Right lobe of liver (tissue), 6 donors: ENCODE measurements around the gene CDH15. TPM values are rescaled to one million over a fixed set of nuclear protein-coding genes. Genes with fewer than 3 reads are reported as not detected.

ENCODE experiments used
- ATAC-seq, 4 donors: fragments of 200-7000 bp; cut with Tn5 transposase; one replicate each; pipeline ENCODE4 v1.9.1; 2020; ENCODE audit warnings: mild to moderate bottlenecking in 4 of 4, moderate library complexity in 4 of 4
- DNase-seq, 3 donors: peaks; one replicate each; pipeline ENCODE4 v3.0.0-alpha.2; 2020
- H3K27ac ChIP-seq, 3 donors: fragments of 200-600 bp; one replicate each; pipeline ENCODE4 v1.8.0; 2022
- H3K27me3 ChIP-seq, 2 donors: fragments of 200-600 bp; one replicate each; pipeline ENCODE4 v1.8.0; 2022
- H3K36me3 ChIP-seq, 4 donors: fragments of 200-600 bp; sonication (generic) in 1 of 4; one replicate each; pipeline versions ENCODE4 v1.5.1 to v1.8.0; 2017 to 2022; ENCODE audit warnings: control low read depth in 1 of 4
- H3K4me1 ChIP-seq, 4 donors: fragments of 200-600 bp; sonication (generic) in 1 of 4; one replicate each; pipeline versions ENCODE4 v1.5.1 to v1.8.0; 2017 to 2022; ENCODE audit warnings: control low read depth in 1 of 4
- H3K4me3 ChIP-seq, 3 donors: fragments of 200-600 bp; one replicate each; pipeline ENCODE4 v1.8.0; 2022
- H3K9me3 ChIP-seq, 4 donors: fragments of 200-600 bp; sonication (generic) in 1 of 4; one replicate each; pipeline versions ENCODE4 v1.5.1 to v1.8.0; 2017 to 2022; ENCODE audit warnings: control low read depth in 1 of 4
- CTCF ChIP-seq, 4 donors: fragments of 200-600 bp in 3 of 4; fragments of 450-650 bp in 1 of 4; IDR thresholded peaks; one replicate each; pipeline versions ENCODE4 v1.5.1 to v1.8.0; 2016 to 2022; ENCODE audit warnings: antibody characterized with exemption in 4 of 4, mild to moderate bottlenecking in 2 of 4
- POLR2A ChIP-seq: fragments of 450-650 bp; IDR thresholded peaks from one replicate; pipeline ENCODE4 v1.6.1; 2017; ENCODE audit warnings: antibody characterized with exemption, mild to moderate bottlenecking
- WGBS: methylation state at CpG from one replicate; pipeline ENCODE4 v1.1.6; 2018; ENCODE audit warnings: low coverage, low lambda C conversion rate; ENCODE audit not compliant: insufficient coverage; ENCODE audit errors: missing lambda C conversion rate; 5-methylcytosine and 5-hydroxymethylcytosine counted together
- intact Hi-C, 2 donors: fragments of 100-400 bp; cut with DNase I; formaldehyde crosslinking; loops; one replicate each; pipeline versions ENCODE4 v1.11.2 to v1.14.1; 2022
- total RNA-seq, 6 experiments: library from RNA; depleted of rRNA in 2 of 6; stranded (reverse); fragments of >200 nt in 2 of 6; fragmentation: NEBNext Ultra II Directional in 3 of 6; extraction: Animal tissue kit (Norgen Biotek cat#: 25700) in 3 of 6; gene quantifications; one replicate each; pipeline versions ENCODE4 v1.1.0 to v1.2.4, GENCODE V29; 2016 to 2023
- donor health status: DM: no; HTN: yes; CAD: no.
- donor health status: DM: no; HTN: no; CAD: no.
- donor health status: DM: no; HTN: no; CAD: no.
- donor health status: DM: no; HTN: yes; CAD: no.
- donor health status: DM: no; HTN: yes; CAD: no.

The CDH15 gene
- total RNA-seq, 6 experiments from 2014 or later: 0.12 to 3.3 (median 0.15) TPM; not detected in 1

GRCh38 chr16:89174055-89174827 lies 2.7 kb downstream of the CDH15 start:
- H3K36me3 ChIP-seq: no peaks in the 10 kb centered on the region
- peaks cover 0 to 4% of the 10 kb centered on the region in 2 donors for H3K27me3 ChIP-seq
- intact Hi-C loops: no loop called here
- no peak overlapping the region for H3K4me3 ChIP-seq
- no peaks in the 10 kb centered on the region for H3K9me3 ChIP-seq
- WGBS: 78% methylated on average over 5 of the region's 23 CpGs
- DNase-seq: no peak
- H3K4me1 ChIP-seq: peaks cover 0 to 3% (median 0%) of the 10 kb centered on the region in 4 donors
- TF ChIP-seq CTCF (IDR thresholded peaks at IDR 0.05): no peak
- no peak for ATAC-seq
- no peak overlapping the region for H3K27ac ChIP-seq

GRCh38 chr16:89174877-89175276 lies 3.3 kb downstream of the CDH15 start:
- ATAC-seq (no peak), DNase-seq (no peak)
- 40% methylated on average over 1 of the region's 14 CpGs for WGBS
- Histone ChIP-seq H3K9me3 (no peaks in the 10 kb centered on the region), H3K27me3 (no peaks in the 10 kb centered on the region), H3K27ac (no peak overlapping the region), H3K36me3 (no peaks in the 10 kb centered on the region), H3K4me3 (no peak overlapping the region), H3K4me1 (peaks cover 0 to 3% (median 0%) of the 10 kb centered on the region in 4 donors)
- intact Hi-C loops: no loop called here
- no peak for TF ChIP-seq POLR2A
- TF ChIP-seq CTCF (IDR thresholded peaks at IDR 0.05): no peak

- WGBS: no CpG with 5 or more reads among the region's 20 CpGs
- DNase-seq (no peak), ATAC-seq (no peak)
- H3K9me3 ChIP-seq: no peaks in the 10 kb centered on the region
- intact Hi-C loops: no loop called here
- no peaks in the 10 kb centered on the region for H3K27me3 ChIP-seq
- no peaks in the 10 kb centered on the region for H3K36me3 ChIP-seq
- no peak overlapping the region for H3K27ac ChIP-seq
- H3K4me3 ChIP-seq: no peak overlapping the region
- H3K4me1 ChIP-seq: peaks cover 0 to 3% (median 0%) of the 10 kb centered on the region in 4 donors
- TF ChIP-seq POLR2A: no peak
- TF ChIP-seq CTCF (IDR thresholded peaks at IDR 0.05): no peak
These were observed 4.0 kb downstream of the CDH15 start for GRCh38 chr16:89175280-89176146.

- H3K36me3 ChIP-seq: no peaks in the 10 kb centered on the region
- WGBS: 0% methylated on average over 1 of the region's 27 CpGs
- no peaks in the 10 kb centered on the region for H3K27me3 ChIP-seq
- no peak overlapping the region for H3K27ac ChIP-seq
- ATAC-seq (no peak), DNase-seq (no peak)
- no peaks in the 10 kb centered on the region for H3K9me3 ChIP-seq
- no peak for TF ChIP-seq POLR2A
- TF ChIP-seq CTCF (IDR thresholded peaks at IDR 0.05): no peak
- no peaks in the 10 kb centered on the region for H3K4me1 ChIP-seq
- intact Hi-C loops: no loop called here
- H3K4me3 ChIP-seq: no peak overlapping the region
These were observed 4.7 kb downstream of the CDH15 start for GRCh38 chr16:89176147-89176690.
